Parathyroid adenoma (tissue), 2 donors: ENCODE results near the gene RSPH6A.

Source experiments
- H2AFZ ChIP-seq: fragments of 300-600 bp; sonication (generic); one replicate; pipeline ENCODE4 v1.7.0; 2017; ENCODE audit warnings: antibody characterized with exemption, mild to moderate bottlenecking
- H3K27ac ChIP-seq: fragments of 300-600 bp; sonication (generic); one replicate; pipeline ENCODE4 v1.7.0; 2017
- H3K27me3 ChIP-seq: fragments of 300-600 bp; sonication (generic); one replicate; pipeline ENCODE4 v1.7.0; 2017; ENCODE audit warnings: low read length; ENCODE audit not compliant: control insufficient read depth, insufficient read depth
- H3K36me3 ChIP-seq: fragments of 300-600 bp; sonication (generic); one replicate; pipeline ENCODE4 v1.7.0; 2017; ENCODE audit warnings: low read length; ENCODE audit not compliant: control insufficient read depth, insufficient read depth
- H3K4me1 ChIP-seq: fragments of 300-600 bp; sonication (generic); one replicate; pipeline ENCODE4 v1.7.0; 2017; ENCODE audit warnings: control low read depth
- H3K4me2 ChIP-seq: fragments of 300-600 bp; sonication (generic); one replicate; pipeline ENCODE4 v1.7.0; 2017; ENCODE audit warnings: low read length
- H3K4me3 ChIP-seq: fragments of 300-600 bp; sonication (generic); one replicate; pipeline ENCODE4 v1.7.0; 2017; ENCODE audit warnings: low read depth, low read length
- H3K79me2 ChIP-seq: fragments of 300-600 bp; sonication (generic); one replicate; pipeline ENCODE4 v1.7.0; 2017; ENCODE audit warnings: control low read depth
- H3K9ac ChIP-seq: fragments of 300-600 bp; sonication (generic); one replicate; pipeline ENCODE4 v1.7.0; 2017; ENCODE audit warnings: mild to moderate bottlenecking
- H3K9me3 ChIP-seq: fragments of 300-600 bp; sonication (generic); one replicate; pipeline ENCODE4 v1.7.0; 2017; ENCODE audit warnings: low read length; ENCODE audit not compliant: control insufficient read depth
- TF ChIP-seq, protein P1 (sequence below): fragments of 300-600 bp; sonication (generic); IDR thresholded peaks from one replicate; pipeline ENCODE4 v1.7.0; 2017; ENCODE audit warnings: antibody characterized with exemption, mild to moderate bottlenecking
- donor health status: primary hyperparathyroidism.

The RSPH6A gene

DNA sequence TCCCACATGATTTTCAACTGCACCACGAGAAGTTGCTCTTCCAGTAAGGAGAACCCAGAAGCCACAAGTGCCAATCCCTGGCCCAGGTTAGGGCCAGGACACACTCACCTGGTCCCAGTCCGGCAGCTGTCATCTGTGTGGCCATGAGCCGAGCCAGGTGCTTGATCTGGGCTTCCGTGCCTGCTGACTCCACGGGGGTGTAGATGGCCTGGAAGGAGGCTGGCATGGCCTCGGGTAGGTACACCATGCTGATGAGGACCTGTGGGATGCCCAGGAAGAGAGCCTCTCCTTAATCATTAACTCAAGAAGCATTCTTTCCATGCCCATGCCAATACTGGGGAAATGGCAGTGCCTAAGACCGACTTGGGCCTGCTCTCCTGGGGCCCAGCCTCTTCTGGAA lies 19.9 kb upstream of the RSPH6A start:
- Histone ChIP-seq H2AFZ (no peak overlapping the region), H3K4me3 (no peak overlapping the region), H3K9ac (no peak overlapping the region), H3K9me3 (no peaks in the 10 kb centered on the region), H3K79me2 (no peaks in the 10 kb centered on the region), H3K27me3 (no peaks in the 10 kb centered on the region), H3K36me3 (peaks cover 3% of the 10 kb centered on the region), H3K27ac (no peak overlapping the region), H3K4me1 (no peaks in the 10 kb centered on the region), H3K4me2 (no peak overlapping the region)
- TF ChIP-seq, protein P1, sequence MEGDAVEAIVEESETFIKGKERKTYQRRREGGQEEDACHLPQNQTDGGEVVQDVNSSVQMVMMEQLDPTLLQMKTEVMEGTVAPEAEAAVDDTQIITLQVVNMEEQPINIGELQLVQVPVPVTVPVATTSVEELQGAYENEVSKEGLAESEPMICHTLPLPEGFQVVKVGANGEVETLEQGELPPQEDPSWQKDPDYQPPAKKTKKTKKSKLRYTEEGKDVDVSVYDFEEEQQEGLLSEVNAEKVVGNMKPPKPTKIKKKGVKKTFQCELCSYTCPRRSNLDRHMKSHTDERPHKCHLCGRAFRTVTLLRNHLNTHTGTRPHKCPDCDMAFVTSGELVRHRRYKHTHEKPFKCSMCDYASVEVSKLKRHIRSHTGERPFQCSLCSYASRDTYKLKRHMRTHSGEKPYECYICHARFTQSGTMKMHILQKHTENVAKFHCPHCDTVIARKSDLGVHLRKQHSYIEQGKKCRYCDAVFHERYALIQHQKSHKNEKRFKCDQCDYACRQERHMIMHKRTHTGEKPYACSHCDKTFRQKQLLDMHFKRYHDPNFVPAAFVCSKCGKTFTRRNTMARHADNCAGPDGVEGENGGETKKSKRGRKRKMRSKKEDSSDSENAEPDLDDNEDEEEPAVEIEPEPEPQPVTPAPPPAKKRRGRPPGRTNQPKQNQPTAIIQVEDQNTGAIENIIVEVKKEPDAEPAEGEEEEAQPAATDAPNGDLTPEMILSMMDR = no peak

DNA sequence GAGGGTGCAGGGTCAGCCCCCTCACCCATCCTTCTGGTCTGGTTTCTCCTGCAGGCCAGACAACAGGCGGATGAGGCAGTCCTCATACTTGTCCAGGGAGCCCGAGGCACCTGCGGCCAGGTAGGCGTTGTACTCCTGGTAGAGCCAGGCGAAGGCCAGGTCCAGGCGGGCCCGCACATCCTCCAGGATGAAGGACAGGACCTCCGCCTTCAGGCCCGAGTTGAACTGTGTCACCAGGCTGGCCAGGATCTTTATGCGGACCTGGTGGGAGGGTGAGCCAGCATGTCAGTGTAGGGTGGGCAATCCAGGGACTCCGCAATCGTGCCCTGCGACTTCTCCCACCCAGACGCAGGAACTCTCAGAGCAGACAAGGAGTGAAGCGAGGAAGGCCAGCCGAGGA lies 13.8 kb upstream of the RSPH6A start:
- Histone ChIP-seq H3K4me2 (no peak overlapping the region), H3K27me3 (no peaks in the 10 kb centered on the region), H3K4me1 (peaks cover 11% of the 10 kb centered on the region), H3K9me3 (no peaks in the 10 kb centered on the region), H3K36me3 (no peaks in the 10 kb centered on the region), H3K9ac (no peak overlapping the region), H3K79me2 (no peaks in the 10 kb centered on the region), H2AFZ (no peak overlapping the region), H3K27ac (no peak overlapping the region), H3K4me3 (no peak overlapping the region)
- TF ChIP-seq, protein P1 = no peak

DNA sequence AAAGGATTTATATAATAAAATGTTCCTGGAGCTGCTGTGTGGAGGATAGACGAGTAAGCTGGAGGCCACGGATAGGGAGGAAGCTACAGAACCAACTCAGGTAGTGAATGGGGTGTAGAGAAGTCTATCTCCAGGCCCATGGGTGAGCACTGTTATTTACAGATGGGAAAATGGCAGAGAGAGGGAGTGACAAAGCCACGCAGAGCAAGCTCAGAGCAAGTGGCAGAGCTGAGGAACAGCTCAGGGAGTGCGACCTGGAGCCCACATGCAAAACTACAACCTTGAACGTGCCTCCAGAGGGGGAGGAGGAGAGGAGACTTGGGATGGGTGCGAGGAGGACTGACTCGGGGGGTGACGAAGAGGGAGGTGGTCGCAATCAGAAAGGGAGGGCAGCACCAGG lies 13.4 kb upstream of the RSPH6A start:
- Histone ChIP-seq H3K4me1 (peaks cover 11% of the 10 kb centered on the region), H3K4me2 (no peak overlapping the region), H3K36me3 (no peaks in the 10 kb centered on the region), H3K9ac (no peak overlapping the region), H3K9me3 (no peaks in the 10 kb centered on the region), H3K4me3 (no peak overlapping the region), H3K79me2 (no peaks in the 10 kb centered on the region), H3K27me3 (no peaks in the 10 kb centered on the region), H3K27ac (no peak overlapping the region), H2AFZ (no peak overlapping the region)
- TF ChIP-seq, protein P1 = no peak

DNA sequence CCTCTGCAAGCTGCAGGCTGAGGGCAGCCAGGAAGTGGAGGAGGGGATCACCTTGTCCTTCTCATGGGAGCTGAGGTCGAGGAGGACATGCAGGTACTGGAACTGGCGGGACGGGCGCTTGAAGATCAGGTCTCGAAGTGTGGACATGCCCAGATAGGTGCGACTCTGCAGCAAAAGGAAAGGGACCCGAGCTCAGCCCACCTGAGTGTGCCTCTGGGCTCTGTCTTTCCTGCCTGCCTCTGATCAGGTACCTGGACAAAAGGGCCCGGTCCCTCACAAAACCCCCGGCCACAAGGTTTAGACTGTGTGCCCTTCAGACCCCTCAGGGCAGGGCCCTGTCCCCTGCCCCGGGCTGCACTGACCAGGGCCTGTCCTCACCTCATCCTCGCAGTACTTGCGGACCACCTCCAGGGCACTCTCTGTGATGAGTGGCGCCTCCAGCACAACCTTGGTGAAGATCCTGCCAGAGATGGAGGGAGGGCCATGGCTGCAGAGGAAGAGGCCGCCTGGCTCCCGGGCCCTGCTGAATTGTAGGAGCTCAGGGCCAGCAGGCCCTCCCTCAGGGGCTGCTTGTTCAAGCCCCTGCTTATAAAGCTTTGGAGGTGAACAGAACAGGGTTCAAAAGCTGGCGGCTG lies 12.5 kb upstream of the RSPH6A start:
- H3K27me3 ChIP-seq = no peaks in the 10 kb centered on the region
- no peak overlapping the region for H3K9ac ChIP-seq
- H3K4me1 ChIP-seq = peaks cover 11% of the 10 kb centered on the region
- no peak overlapping the region for H2AFZ ChIP-seq
- peak overlapping the region; percentile 51 for H3K27ac ChIP-seq
- no peak overlapping the region for H3K4me3 ChIP-seq
- H3K4me2 ChIP-seq = no peak overlapping the region
- TF ChIP-seq, protein P1 = no peak
- H3K36me3 ChIP-seq = no peaks in the 10 kb centered on the region
- no peaks in the 10 kb centered on the region for H3K79me2 ChIP-seq
- H3K9me3 ChIP-seq = no peaks in the 10 kb centered on the region

DNA sequence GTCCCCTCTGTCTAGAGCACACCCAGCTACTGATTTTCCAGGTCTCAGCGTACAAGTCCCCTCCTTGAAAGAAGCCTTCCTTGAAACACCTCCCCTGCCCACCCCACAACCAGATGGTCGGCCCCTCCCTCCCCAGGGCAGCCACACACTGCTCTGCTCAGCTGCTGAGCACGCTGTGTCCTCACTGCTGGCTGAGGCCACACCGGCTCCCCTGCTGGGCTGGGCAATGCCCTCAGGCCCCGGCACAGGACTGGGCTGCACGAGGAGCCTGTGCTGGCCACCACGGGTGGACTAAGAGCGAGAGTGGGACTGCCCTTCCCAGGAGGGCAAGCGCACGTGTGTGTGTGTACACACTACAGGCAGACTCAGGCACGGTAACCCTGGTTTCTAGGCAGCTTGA lies 11.8 kb upstream of the RSPH6A start:
- Histone ChIP-seq H3K9me3 (no peaks in the 10 kb centered on the region), H3K9ac (no peak overlapping the region), H3K27me3 (no peaks in the 10 kb centered on the region), H3K4me2 (no peak overlapping the region), H3K79me2 (no peaks in the 10 kb centered on the region), H3K4me1 (peaks cover 11% of the 10 kb centered on the region), H2AFZ (no peak overlapping the region), H3K27ac (peak overlapping the region; percentile 49), H3K4me3 (no peak overlapping the region), H3K36me3 (no peaks in the 10 kb centered on the region)
- TF ChIP-seq, protein P1 = no peak
